Measurements from ENCODE around the gene TFB1M.
A peak's percentile ranks its signal among the peaks of the same experiment; 100 is the strongest.

TFB1M gene

GRCh38 chr6:155212106-155212505 lies 102.2 kb downstream of the TFB1M start:
- DNase-seq (ENCODE audit: low read depth, low spot score): peak; percentile 31

GRCh38 chr6:155207223-155207622 lies 107.1 kb downstream of the TFB1M start:
- no peak for DNase-seq (ENCODE audit: low read depth, low spot score)
